ENCODE results near the gene CDK10. TPM values are rescaled to one million over a fixed set of nuclear protein-coding genes. Genes with fewer than 3 reads are reported as not detected.

CDK10 gene
- total RNA-seq, 3 donors from 2014 or later (not counting 1 experiment from before 2014, with no cell fraction given): 102 to 123 (median 114) TPM

DNA sequence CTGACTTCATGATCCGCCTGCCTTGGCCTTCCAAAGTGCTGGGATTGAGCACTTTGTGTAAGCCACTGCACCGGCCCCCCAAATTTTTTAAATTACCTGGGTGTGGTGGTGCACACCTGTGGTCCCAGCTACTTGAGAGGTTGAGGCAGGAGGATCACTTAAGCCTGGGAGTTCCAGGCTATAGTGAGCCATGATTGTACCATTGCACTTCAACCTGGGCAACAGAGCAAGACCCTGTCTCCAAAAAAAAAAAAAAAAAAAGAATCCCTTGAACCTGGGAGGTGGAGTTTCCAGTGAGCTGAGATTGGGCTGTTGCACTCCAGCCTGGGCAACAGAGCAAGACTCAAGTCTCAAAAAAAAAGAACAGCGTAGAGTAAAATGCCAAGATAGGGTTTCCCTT is 50.1 kb downstream of the CDK10 start:
- Histone ChIP-seq H3K27ac (ENCODE audit: low read length) (peak overlapping the region; percentile 16), H3K4me3 (ENCODE audit: low read length) (no peak overlapping the region), H3K4me1 (ENCODE audit: control insufficient read depth, insufficient read depth, low read length) (peaks cover 59% of the 10 kb centered on the region), H3K9me3 (ENCODE audit: control insufficient read depth, insufficient read depth, low read length) (no peaks in the 10 kb centered on the region), H3K27me3 (ENCODE audit: control insufficient read depth, insufficient read depth, low read length) (no peaks in the 10 kb centered on the region), H3K36me3 (ENCODE audit: control insufficient read depth, insufficient read depth, low read length) (peaks cover 91% of the 10 kb centered on the region)
- ATAC-seq (no peak), DNase-seq (no peak)
- intact Hi-C loops (cut with micrococcal nuclease): no loop called here
- Mint-ChIP-seq H3K36me3 (peaks cover 5% of the 10 kb centered on the region), H3K27ac (peak overlapping the region; percentile 76 to 88), H3K27me3 (ENCODE audit: low read depth in 2 of 2) (no peaks in the 10 kb centered on the region), H3K9me3 (no peaks in the 10 kb centered on the region), H3K4me3 (peak overlapping the region; percentile 42), H3K4me1 (peaks cover 38 to 46% of the 10 kb centered on the region in 2 donors)
- WGBS (ENCODE audit: insufficient coverage): 87% methylated on average over 3 of the region's 3 CpGs
- TF ChIP-seq, protein P1, sequence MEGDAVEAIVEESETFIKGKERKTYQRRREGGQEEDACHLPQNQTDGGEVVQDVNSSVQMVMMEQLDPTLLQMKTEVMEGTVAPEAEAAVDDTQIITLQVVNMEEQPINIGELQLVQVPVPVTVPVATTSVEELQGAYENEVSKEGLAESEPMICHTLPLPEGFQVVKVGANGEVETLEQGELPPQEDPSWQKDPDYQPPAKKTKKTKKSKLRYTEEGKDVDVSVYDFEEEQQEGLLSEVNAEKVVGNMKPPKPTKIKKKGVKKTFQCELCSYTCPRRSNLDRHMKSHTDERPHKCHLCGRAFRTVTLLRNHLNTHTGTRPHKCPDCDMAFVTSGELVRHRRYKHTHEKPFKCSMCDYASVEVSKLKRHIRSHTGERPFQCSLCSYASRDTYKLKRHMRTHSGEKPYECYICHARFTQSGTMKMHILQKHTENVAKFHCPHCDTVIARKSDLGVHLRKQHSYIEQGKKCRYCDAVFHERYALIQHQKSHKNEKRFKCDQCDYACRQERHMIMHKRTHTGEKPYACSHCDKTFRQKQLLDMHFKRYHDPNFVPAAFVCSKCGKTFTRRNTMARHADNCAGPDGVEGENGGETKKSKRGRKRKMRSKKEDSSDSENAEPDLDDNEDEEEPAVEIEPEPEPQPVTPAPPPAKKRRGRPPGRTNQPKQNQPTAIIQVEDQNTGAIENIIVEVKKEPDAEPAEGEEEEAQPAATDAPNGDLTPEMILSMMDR (IDR thresholded peaks at IDR 0.05): no peak

DNA sequence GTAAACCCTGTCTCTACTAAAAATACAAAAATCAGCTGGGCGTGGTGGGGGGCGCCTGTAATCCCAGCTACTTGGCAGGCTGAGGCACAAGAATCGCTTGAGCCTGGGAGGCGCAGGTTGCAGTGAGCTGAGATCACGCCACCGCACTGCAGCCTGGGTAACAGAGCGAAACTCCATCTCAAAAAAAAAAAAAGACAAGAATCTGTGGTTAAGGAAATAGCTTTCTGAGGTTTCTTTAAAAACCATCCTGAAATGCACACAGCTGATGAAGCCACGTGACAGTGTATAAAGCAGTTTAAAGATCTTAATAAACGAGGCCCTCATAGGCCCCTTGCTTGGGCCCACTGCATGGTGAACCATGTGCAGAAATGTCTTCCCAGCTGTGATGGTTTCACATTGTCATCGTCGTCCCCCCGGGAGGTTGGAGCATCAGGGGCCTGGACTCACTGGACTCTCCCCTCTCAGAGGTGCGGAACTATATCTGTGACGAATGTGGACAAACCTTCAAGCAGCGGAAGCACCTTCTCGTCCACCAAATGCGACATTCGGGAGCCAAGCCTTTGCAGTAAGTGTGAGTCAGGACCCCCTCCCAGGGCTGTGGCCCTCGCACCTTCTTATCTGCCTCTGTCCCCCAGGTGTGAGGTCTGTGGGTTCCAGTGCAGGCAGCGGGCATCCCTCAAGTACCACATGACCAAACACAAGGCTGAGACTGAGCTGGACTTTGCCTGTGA is 51.0 kb downstream of the CDK10 start:
- H3K9me3 ChIP-seq (ENCODE audit: control insufficient read depth, insufficient read depth, low read length): no peaks in the 10 kb centered on the region
- H3K27me3 ChIP-seq (ENCODE audit: control insufficient read depth, insufficient read depth, low read length): no peaks in the 10 kb centered on the region
- peak overlapping the region; percentile 16 for H3K27ac ChIP-seq (ENCODE audit: low read length)
- TF ChIP-seq, protein P1 (IDR thresholded peaks at IDR 0.05): no peak
- no peak overlapping the region for H3K4me3 ChIP-seq (ENCODE audit: low read length)
- H3K4me1 ChIP-seq (ENCODE audit: control insufficient read depth, insufficient read depth, low read length): peaks cover 49% of the 10 kb centered on the region
- no peaks in the 10 kb centered on the region for H3K27me3 Mint-ChIP-seq (ENCODE audit: low read depth in 2 of 2)
- H3K36me3 ChIP-seq (ENCODE audit: control insufficient read depth, insufficient read depth, low read length): peaks cover 81% of the 10 kb centered on the region
- H3K4me1 Mint-ChIP-seq: peaks cover 33 to 38% of the 10 kb centered on the region in 2 donors
- H3K4me3 Mint-ChIP-seq: peak overlapping the region; percentile 63
- peak overlapping the region; percentile 76 to 88 for H3K27ac Mint-ChIP-seq
- 33% methylated on average over 20 of the region's 20 CpGs for WGBS (ENCODE audit: insufficient coverage)
- ATAC-seq (peak; percentile 57 to 71 (median 63)), DNase-seq (peak; percentile 35 to 82)
- H3K9me3 Mint-ChIP-seq: no peaks in the 10 kb centered on the region
- H3K36me3 Mint-ChIP-seq: no peaks in the 10 kb centered on the region
- intact Hi-C loops (cut with micrococcal nuclease): loop anchor here (1.0 kb wide), 2 partner anchors 10 to 15 kb away; no protein-coding TSS in a partner anchor

DNA sequence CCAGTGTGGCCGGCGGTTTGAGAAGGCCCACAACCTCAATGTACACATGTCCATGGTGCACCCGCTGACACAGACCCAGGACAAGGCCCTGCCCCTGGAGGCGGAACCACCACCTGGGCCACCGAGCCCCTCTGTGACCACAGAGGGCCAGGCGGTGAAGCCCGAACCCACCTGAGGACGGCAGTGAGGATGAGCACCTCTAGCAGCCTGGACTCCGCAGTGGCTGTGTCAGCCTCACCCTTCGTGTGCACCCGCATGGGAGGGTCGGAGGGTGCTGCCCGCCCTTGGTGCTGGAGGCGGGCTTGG is 51.5 kb downstream of the CDK10 start:
- intact Hi-C loops (cut with micrococcal nuclease): no loop called here

More for the DNA sequence above, 51.5 kb downstream of the CDK10 start:
- H3K9me3 ChIP-seq (ENCODE audit: control insufficient read depth, insufficient read depth, low read length): no peaks in the 10 kb centered on the region
- Mint-ChIP-seq H3K4me3 (peak overlapping the region; percentile 50), H3K36me3 (no peaks in the 10 kb centered on the region), H3K27me3 (ENCODE audit: low read depth in 2 of 2) (no peaks in the 10 kb centered on the region), H3K9me3 (no peaks in the 10 kb centered on the region), H3K27ac (peak overlapping the region; percentile 76 to 88), H3K4me1 (peaks cover 29 to 37% of the 10 kb centered on the region in 2 donors)
- H3K36me3 ChIP-seq (ENCODE audit: control insufficient read depth, insufficient read depth, low read length): peaks cover 77% of the 10 kb centered on the region
- WGBS (ENCODE audit: insufficient coverage): 70% methylated on average over 14 of the region's 14 CpGs
- peaks cover 51% of the 10 kb centered on the region for H3K4me1 ChIP-seq (ENCODE audit: control insufficient read depth, insufficient read depth, low read length)
- DNase-seq (no peak), ATAC-seq (peak in 1 of 3 donors; percentile 55)
- TF ChIP-seq, protein P1 (IDR thresholded peaks at IDR 0.05): no peak
- H3K4me3 ChIP-seq (ENCODE audit: low read length): no peak overlapping the region
- H3K27ac ChIP-seq (ENCODE audit: low read length): peak overlapping the region; percentile 1
- H3K27me3 ChIP-seq (ENCODE audit: control insufficient read depth, insufficient read depth, low read length): no peaks in the 10 kb centered on the region

Data from natural killer cell (primary cell).